CD4-positive, alpha-beta T cell (primary cell): ENCODE results near the gene PNPLA7. TPM values are rescaled to one million over a fixed set of nuclear protein-coding genes. Genes with fewer than 3 reads are reported as not detected.
A peak's percentile ranks its signal among the peaks of the same experiment; 100 is the strongest.

Experiments used
- ATAC-seq: fragments of 200-7000 bp; cut with Tn5 transposase; one replicate; pipeline ENCODE4 v1.10.0; 2022; ENCODE audit warnings: mild to moderate bottlenecking; ENCODE audit not compliant: poor library complexity
- CTCF ChIA-PET: fragments of 350-600 bp; sonication (Branson Sonifier 250); formaldehyde crosslinking; loops from one replicate; lab custom pipeline; 2021; ENCODE audit warnings: antibody characterized with exemption, inconsistent platforms; lab: Charles Lee
- POLR2A ChIA-PET: fragments of 350-600 bp; sonication (Branson Sonifier 250); formaldehyde crosslinking; loops from one replicate; lab custom pipeline; 2021; ENCODE audit warnings: antibody characterized with exemption, inconsistent platforms; lab: Charles Lee
- DNase-seq, 14 experiments: peaks; one replicate each; pipeline ENCODE4 v3.0.0-alpha.2; 2013 to 2020; ENCODE audit warnings: mixed read lengths in 2 of 14
- H3K27ac ChIP-seq, 2 donors: one replicate each; pipeline versions ENCODE4 v1.5.1 to v1.7.0; 2013; ENCODE audit warnings: low read length in 2 of 2, low read depth in 1 of 2, mild to moderate bottlenecking in 1 of 2
- H3K27me3 ChIP-seq, 2 experiments: 1 replicate in 1 of 2; 2 replicates in 1 of 2; pipeline versions ENCODE4 v1.6.1 to v1.7.0; 2013; ENCODE audit warnings: low read length in 2 of 2, control low read depth in 1 of 2, mild to moderate bottlenecking in 1 of 2, moderate library complexity in 1 of 2; ENCODE audit not compliant: insufficient read depth in 2 of 2, control insufficient read depth in 1 of 2
- H3K36me3 ChIP-seq: one replicate; pipeline ENCODE4 v1.6.1; 2013; ENCODE audit warnings: low read length, control low read depth; ENCODE audit not compliant: insufficient read depth
- H3K4me1 ChIP-seq: one replicate; pipeline ENCODE4 v1.6.1; 2013; ENCODE audit warnings: low read length, control low read depth; ENCODE audit not compliant: insufficient read depth
- H3K4me3 ChIP-seq: one replicate; pipeline ENCODE4 v1.5.1; 2013; ENCODE audit warnings: mild to moderate bottlenecking, low read length, moderate library complexity
- H3K9me3 ChIP-seq, 2 experiments: 1 replicate in 1 of 2; 2 replicates in 1 of 2; pipeline versions ENCODE4 v1.6.1 to v1.7.0; 2013; ENCODE audit warnings: low read length in 2 of 2, mild to moderate bottlenecking in 2 of 2, control low read depth in 1 of 2, moderate library complexity in 1 of 2; ENCODE audit not compliant: control insufficient read depth in 1 of 2, insufficient read depth in 1 of 2
- H3K27ac Mint-ChIP-seq: one replicate; pipeline ENCODE4 v1.8.0; 2020; ENCODE audit warnings: mixed read lengths
- H3K27me3 Mint-ChIP-seq: one replicate; pipeline ENCODE4 v1.8.0; 2021; ENCODE audit warnings: mixed read lengths
- H3K36me3 Mint-ChIP-seq: one replicate; pipeline ENCODE4 v1.8.0; 2021; ENCODE audit warnings: low read depth, mixed read lengths
- H3K4me1 Mint-ChIP-seq: one replicate; pipeline ENCODE4 v1.8.0; 2021; ENCODE audit warnings: low read depth, mixed read lengths
- H3K4me3 Mint-ChIP-seq: one replicate; pipeline ENCODE4 v1.8.0; 2020; ENCODE audit warnings: mild to moderate bottlenecking, mixed read lengths
- H3K9me3 Mint-ChIP-seq: one replicate; pipeline ENCODE4 v1.8.0; 2020; ENCODE audit warnings: mixed read lengths
- intact Hi-C, 2 experiments: fragments of 100-400 bp; cut with DNase I in 1 of 2; cut with micrococcal nuclease in 1 of 2; formaldehyde crosslinking; loops; one replicate each; pipeline versions ENCODE4 v1.15.1 to v1.9.0; 2023 to 2025; cut with DNase I, micrococcal nuclease
- total RNA-seq, 174 experiments: library from RNA in 2 of 174; stranded (reverse) in 2 of 174; gene quantifications; one replicate each; pipeline ENCODE4 v1.2.3 and lab custom pipeline; 2021 to 2026
- TF ChIP-seq, protein P1 (sequence below): fragments of 200-600 bp; IDR thresholded peaks from one replicate; pipeline ENCODE4 v1.8.0; 2022; ENCODE audit warnings: antibody characterized with exemption, mild to moderate bottlenecking

Gene PNPLA7
- total RNA-seq, 2 experiments from 2014 or later: 7.8 to 8.4 TPM

DNA sequence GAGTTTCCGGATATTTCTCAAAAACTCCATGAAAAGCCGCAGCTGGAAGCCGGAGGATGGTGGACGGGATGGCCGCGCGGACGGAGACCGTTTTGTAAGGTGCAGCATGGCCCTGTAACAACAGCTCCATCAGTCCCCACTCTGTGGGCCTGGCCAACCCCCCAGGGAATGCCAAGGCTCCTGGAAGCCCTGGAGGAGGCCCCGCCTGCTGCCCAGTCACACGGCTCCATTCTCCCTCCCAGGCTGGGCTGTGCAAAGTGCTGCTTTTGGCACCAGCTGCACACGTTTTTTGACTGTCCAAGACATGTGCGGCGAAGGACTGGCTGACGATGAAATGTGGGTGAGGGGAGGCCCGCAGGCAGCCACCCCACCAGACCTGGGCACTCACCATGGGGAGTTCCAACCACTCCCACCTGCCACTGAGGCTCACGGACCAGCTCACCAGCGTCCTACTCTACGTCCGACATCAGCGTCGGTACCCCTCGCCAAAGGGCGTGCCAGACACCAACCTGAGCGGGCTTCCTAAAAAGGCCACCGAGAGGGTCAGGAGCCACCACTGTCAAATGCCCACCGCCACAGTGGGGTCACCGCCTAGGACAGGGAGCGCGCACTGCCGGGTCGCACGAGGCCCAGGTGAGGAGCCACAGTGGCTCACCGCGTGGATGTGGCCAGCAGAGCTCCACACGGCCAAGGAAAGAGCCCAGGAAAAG is 27.3 kb downstream of the PNPLA7 start:
- intact Hi-C loops: loop anchor here in 1 of 2 experiments (5.0 kb wide), 1 partner anchor 56 kb away; no protein-coding TSS in a partner anchor
- H3K4me1 ChIP-seq: peaks cover 3% of the 10 kb centered on the region
- no peaks in the 10 kb centered on the region for H3K36me3 ChIP-seq
- no peaks in the 10 kb centered on the region for H3K27me3 ChIP-seq
- CTCF ChIA-PET: no interaction called here
- TF ChIP-seq, protein P1, sequence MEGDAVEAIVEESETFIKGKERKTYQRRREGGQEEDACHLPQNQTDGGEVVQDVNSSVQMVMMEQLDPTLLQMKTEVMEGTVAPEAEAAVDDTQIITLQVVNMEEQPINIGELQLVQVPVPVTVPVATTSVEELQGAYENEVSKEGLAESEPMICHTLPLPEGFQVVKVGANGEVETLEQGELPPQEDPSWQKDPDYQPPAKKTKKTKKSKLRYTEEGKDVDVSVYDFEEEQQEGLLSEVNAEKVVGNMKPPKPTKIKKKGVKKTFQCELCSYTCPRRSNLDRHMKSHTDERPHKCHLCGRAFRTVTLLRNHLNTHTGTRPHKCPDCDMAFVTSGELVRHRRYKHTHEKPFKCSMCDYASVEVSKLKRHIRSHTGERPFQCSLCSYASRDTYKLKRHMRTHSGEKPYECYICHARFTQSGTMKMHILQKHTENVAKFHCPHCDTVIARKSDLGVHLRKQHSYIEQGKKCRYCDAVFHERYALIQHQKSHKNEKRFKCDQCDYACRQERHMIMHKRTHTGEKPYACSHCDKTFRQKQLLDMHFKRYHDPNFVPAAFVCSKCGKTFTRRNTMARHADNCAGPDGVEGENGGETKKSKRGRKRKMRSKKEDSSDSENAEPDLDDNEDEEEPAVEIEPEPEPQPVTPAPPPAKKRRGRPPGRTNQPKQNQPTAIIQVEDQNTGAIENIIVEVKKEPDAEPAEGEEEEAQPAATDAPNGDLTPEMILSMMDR: no peak
- POLR2A ChIA-PET: interaction anchor here (0.6 kb wide), 1 partner anchor 12 kb away, joined by 3 read pairs; no protein-coding TSS in a partner anchor
- H3K9me3 Mint-ChIP-seq: no peaks in the 10 kb centered on the region
- DNase-seq: no peak
- H3K27ac Mint-ChIP-seq: no peak overlapping the region
- H3K27me3 Mint-ChIP-seq: no peaks in the 10 kb centered on the region
- H3K36me3 Mint-ChIP-seq: no peaks in the 10 kb centered on the region
- no peak overlapping the region for H3K27ac ChIP-seq
- H3K4me3 ChIP-seq: no peak overlapping the region
- H3K4me1 Mint-ChIP-seq: peaks cover 4% of the 10 kb centered on the region
- H3K4me3 Mint-ChIP-seq: no peak overlapping the region
- ATAC-seq: no peak
- H3K9me3 ChIP-seq: no peaks in the 10 kb centered on the region

DNA sequence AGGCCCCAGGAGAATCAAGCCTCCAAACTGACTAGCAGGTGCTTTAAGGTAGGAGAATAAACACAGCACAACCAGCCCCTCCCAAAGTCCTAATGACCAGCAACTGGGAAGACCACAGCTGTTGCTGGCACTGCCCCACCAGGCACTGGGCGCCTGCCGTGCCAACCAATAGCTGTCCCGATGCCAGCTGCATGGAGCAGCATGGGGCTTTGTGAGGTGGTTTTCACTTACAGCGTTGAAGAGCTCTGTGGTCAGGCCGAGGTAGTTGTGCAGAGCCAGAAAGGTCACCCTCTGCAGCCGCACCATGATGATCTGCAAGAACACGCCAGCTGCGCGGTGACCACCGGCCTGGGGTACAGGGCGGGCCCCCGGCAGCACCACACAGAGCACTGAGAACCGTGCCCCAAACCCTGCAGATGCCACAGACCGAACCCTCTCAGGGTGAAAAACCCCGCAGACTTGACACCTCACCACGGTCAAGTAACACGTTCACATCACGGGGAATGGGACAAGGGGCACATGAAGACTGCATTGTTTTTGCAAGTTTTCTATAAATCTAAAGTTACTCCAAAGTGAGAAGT is 28.7 kb downstream of the PNPLA7 start:
- intact Hi-C loops: loop anchor here in 1 of 2 experiments (5.0 kb wide), 1 partner anchor 54 kb away; no protein-coding TSS in a partner anchor
- H3K36me3 ChIP-seq: no peaks in the 10 kb centered on the region
- Mint-ChIP-seq H3K4me3 (no peak overlapping the region), H3K27ac (no peak overlapping the region), H3K36me3 (no peaks in the 10 kb centered on the region), H3K27me3 (no peaks in the 10 kb centered on the region), H3K4me1 (peaks cover 4% of the 10 kb centered on the region), H3K9me3 (no peaks in the 10 kb centered on the region)
- no peak overlapping the region for H3K27ac ChIP-seq
- no peak overlapping the region for H3K4me3 ChIP-seq
- ATAC-seq (no peak), DNase-seq (no peak)
- ChIA-PET CTCF (no interaction called here), POLR2A (no interaction called here)
- peaks cover 3% of the 10 kb centered on the region for H3K4me1 ChIP-seq
- no peaks in the 10 kb centered on the region for H3K9me3 ChIP-seq
- TF ChIP-seq, protein P1: no peak
- no peaks in the 10 kb centered on the region for H3K27me3 ChIP-seq

DNA sequence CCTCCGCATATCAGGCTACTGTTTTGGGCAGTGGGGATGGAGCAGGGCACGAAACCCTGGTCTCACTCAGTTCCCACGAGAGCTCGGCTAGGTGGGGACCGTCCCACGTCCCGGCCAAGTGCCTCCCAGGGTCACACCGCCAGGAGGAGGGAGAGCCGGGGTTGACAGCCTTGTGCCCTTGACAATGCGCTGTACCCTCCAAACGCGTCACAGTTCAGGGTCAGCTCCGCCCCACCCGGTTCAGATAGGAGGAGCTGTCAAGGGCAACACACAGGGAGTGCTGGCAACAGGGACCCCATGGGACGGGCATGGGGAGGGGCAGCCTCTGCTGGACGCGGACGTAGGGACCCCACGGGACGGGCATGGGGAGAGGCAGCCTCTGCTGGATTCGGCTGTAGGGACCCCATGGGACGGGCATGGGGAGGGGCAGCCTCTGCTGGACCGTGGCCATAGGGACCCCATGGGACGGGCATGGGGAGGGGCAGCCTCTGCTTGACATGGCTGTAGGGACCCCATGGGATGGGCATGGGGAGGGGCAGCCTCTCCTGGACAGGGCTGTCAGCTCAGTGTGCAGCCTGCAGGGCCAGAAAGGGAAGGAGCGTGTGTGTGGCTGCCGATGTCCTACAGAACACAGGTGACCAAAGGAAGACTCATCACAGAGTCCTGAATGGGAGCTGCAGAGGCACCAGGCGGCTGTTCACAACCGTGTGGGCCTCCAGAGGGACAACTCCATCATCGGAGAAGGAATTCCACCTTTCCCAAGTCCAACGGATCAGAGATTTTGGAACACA is 29.4 kb downstream of the PNPLA7 start:
- intact Hi-C loops: loop anchor here in 1 of 2 experiments (5.0 kb wide), 1 partner anchor 54 kb away; no protein-coding TSS in a partner anchor
- Mint-ChIP-seq H3K4me1 (peaks cover 4% of the 10 kb centered on the region), H3K27me3 (no peaks in the 10 kb centered on the region), H3K27ac (no peak overlapping the region), H3K4me3 (no peak overlapping the region), H3K9me3 (no peaks in the 10 kb centered on the region), H3K36me3 (no peaks in the 10 kb centered on the region)
- POLR2A ChIA-PET: no interaction called here
- CTCF ChIA-PET: no interaction called here
- TF ChIP-seq, protein P1: no peak
- Histone ChIP-seq H3K4me1 (peaks cover 3% of the 10 kb centered on the region), H3K9me3 (no peaks in the 10 kb centered on the region), H3K4me3 (no peak overlapping the region), H3K27me3 (no peaks in the 10 kb centered on the region), H3K36me3 (no peaks in the 10 kb centered on the region), H3K27ac (no peak overlapping the region)
- ATAC-seq (no peak), DNase-seq (peak in 1 of 14 experiments; percentile 14)
